GM23338 (cell line): ENCODE results near the gene ENTR1. TPM values are rescaled to one million over a fixed set of nuclear protein-coding genes. Genes with fewer than 3 reads are reported as not detected.

Source experiments
- ATAC-seq: fragments of 200-7000 bp; cut with Tn5 transposase; 3 replicates; pipeline ENCODE4 v1.9.1; 2020
- DNase-seq: peaks from one replicate; pipeline ENCODE4 v3.0.0-alpha.2; 2015; ENCODE audit warnings: low spot score
- H2AFZ ChIP-seq: fragments of 200-600 bp; sonication (generic); 2 replicates; pipeline ENCODE4 v1.8.0; 2016; ENCODE audit warnings: antibody characterized with exemption, mild to moderate bottlenecking, moderate library complexity
- H3F3A ChIP-seq: fragments of 200-600 bp; sonication (generic); replicated peaks from 2 replicates; pipeline ENCODE4 v1.8.0; 2017; ENCODE audit warnings: antibody characterized with exemption, mixed run types, low read depth
- H3K27ac ChIP-seq: fragments of 200-600 bp; sonication (generic); 2 replicates; pipeline ENCODE4 v1.6.1; 2016; ENCODE audit warnings: low read depth
- H3K27me3 ChIP-seq: fragments of 200-600 bp; sonication (generic); 2 replicates; pipeline ENCODE4 v1.8.0; 2016; ENCODE audit warnings: mild to moderate bottlenecking, mixed run types, moderate library complexity; ENCODE audit not compliant: insufficient read depth
- H3K36me3 ChIP-seq: fragments of 200-600 bp; sonication (generic); 2 replicates; pipeline ENCODE4 v1.8.0; 2016; ENCODE audit warnings: mild to moderate bottlenecking; ENCODE audit not compliant: insufficient read depth
- H3K4me1 ChIP-seq: fragments of 200-600 bp; sonication (generic); 2 replicates; pipeline ENCODE4 v1.8.0; 2016; ENCODE audit warnings: mild to moderate bottlenecking, moderate library complexity; ENCODE audit not compliant: insufficient read depth
- H3K4me2 ChIP-seq: fragments of 200-600 bp; sonication (generic); 2 replicates; pipeline ENCODE4 v1.7.1; 2017; ENCODE audit warnings: mixed run types
- H3K4me3 ChIP-seq: fragments of 200-600 bp; sonication (generic); 2 replicates; pipeline ENCODE4 v1.6.1; 2016; ENCODE audit warnings: mixed run types
- H3K79me2 ChIP-seq: fragments of 200-600 bp; sonication (generic); replicated peaks from 2 replicates; pipeline ENCODE4 v1.8.0; 2017; ENCODE audit warnings: mild to moderate bottlenecking; ENCODE audit not compliant: insufficient read depth
- H3K9me2 ChIP-seq: fragments of 200-600 bp; sonication (generic); 2 replicates; pipeline ENCODE4 v1.8.0; 2017; ENCODE audit not compliant: insufficient read depth
- H4K20me1 ChIP-seq: fragments of 200-600 bp; sonication (generic); replicated peaks from 2 replicates; pipeline ENCODE4 v1.8.0; 2017; ENCODE audit warnings: mild to moderate bottlenecking; ENCODE audit not compliant: insufficient read depth
- H3K27ac Mint-ChIP-seq: 2 replicates; pipeline ENCODE4 v1.8.0; 2020; ENCODE audit warnings: inconsistent platforms, mild to moderate bottlenecking, moderate library complexity, mixed read lengths
- H3K27me3 Mint-ChIP-seq: 3 replicates; pipeline ENCODE4 v1.8.0; 2022; ENCODE audit warnings: low read depth, mild to moderate bottlenecking, moderate library complexity, mixed read lengths, inconsistent platforms; ENCODE audit not compliant: insufficient read depth, poor library complexity
- H3K36me3 Mint-ChIP-seq: 3 replicates; pipeline ENCODE4 v1.8.0; 2021; ENCODE audit warnings: low read depth, mild to moderate bottlenecking, inconsistent platforms, moderate library complexity, mixed read lengths
- H3K4me1 Mint-ChIP-seq: 3 replicates; pipeline ENCODE4 v1.8.0; 2020; ENCODE audit warnings: mild to moderate bottlenecking, inconsistent platforms, mixed read lengths
- H3K4me3 Mint-ChIP-seq: 3 replicates; pipeline ENCODE4 v1.8.0; 2021; ENCODE audit warnings: moderate library complexity, mild to moderate bottlenecking, inconsistent platforms, mixed read lengths
- H3K9me3 Mint-ChIP-seq: 3 replicates; pipeline ENCODE4 v1.8.0; 2020; ENCODE audit warnings: moderate library complexity, mild to moderate bottlenecking, inconsistent platforms, mixed read lengths
- EZH2phosphoT487 ChIP-seq: fragments of 200-600 bp; sonication (generic); IDR thresholded peaks from one replicate; pipeline ENCODE4 v1.8.1; 2018; ENCODE audit warnings: antibody characterized with exemption; ENCODE audit not compliant: unreplicated experiment
- JUNB ChIP-seq: IDR thresholded peaks from one replicate; pipeline ENCODE4 v1.6.1; 2016; ENCODE audit warnings: antibody characterized with exemption; ENCODE audit not compliant: unreplicated experiment
- NANOG ChIP-seq: IDR thresholded peaks from 2 replicates; pipeline ENCODE4 v1.6.1; 2016; ENCODE audit warnings: antibody characterized with exemption, borderline replicate concordance
- POLR2AphosphoS5 ChIP-seq: IDR thresholded peaks from 2 replicates; pipeline ENCODE4 v1.6.1; 2016; ENCODE audit warnings: antibody characterized with exemption, low read depth
- STAT1 ChIP-seq: IDR thresholded peaks from one replicate; pipeline ENCODE4 v1.6.1; 2016; ENCODE audit warnings: antibody characterized with exemption; ENCODE audit not compliant: unreplicated experiment
- ZNF114 ChIP-seq: fragments of 250-450 bp; sonication (Bioruptor Pico); IDR thresholded peaks from 2 replicates; pipeline ENCODE4 v1.5.0; 2020; ENCODE audit warnings: mild to moderate bottlenecking, moderate library complexity
- ZNF331 ChIP-seq: fragments of 250-450 bp; sonication (Bioruptor Pico); IDR thresholded peaks from 2 replicates; pipeline ENCODE4 v1.5.0; 2020; ENCODE audit warnings: low read depth, mild to moderate bottlenecking, moderate library complexity
- polyA plus RNA-seq: library from polyadenylated mRNA; unstranded; fragments of >200 nt; fragmentation: Nextera tagmentation; extraction: Ambion mirVana; gene quantifications from 2 replicates; pipeline ENCODE4 v1.2.1, GENCODE V29; 2016
- total RNA-seq: library from RNA; depleted of rRNA; stranded (reverse); fragments of >200 nt; shearing (Covaris generic); gene quantifications from 2 replicates; pipeline ENCODE4 v1.2.3, GENCODE V29; 2014
- TF ChIP-seq, protein P1 (sequence below): IDR thresholded peaks from one replicate; pipeline ENCODE4 v1.6.1; 2018; ENCODE audit warnings: antibody characterized with exemption; ENCODE audit not compliant: unreplicated experiment
- TF ChIP-seq, protein P2 (sequence below): fragments of 250-450 bp; sonication (Bioruptor Pico); IDR thresholded peaks from 2 replicates; pipeline ENCODE4 v1.5.0; 2020; ENCODE audit warnings: mild to moderate bottlenecking, moderate library complexity

The ENTR1 gene
- total and polyA plus RNA-seq, 2 experiments from 2014 or later, result 25.6 to 91.9 TPM

DNA sequence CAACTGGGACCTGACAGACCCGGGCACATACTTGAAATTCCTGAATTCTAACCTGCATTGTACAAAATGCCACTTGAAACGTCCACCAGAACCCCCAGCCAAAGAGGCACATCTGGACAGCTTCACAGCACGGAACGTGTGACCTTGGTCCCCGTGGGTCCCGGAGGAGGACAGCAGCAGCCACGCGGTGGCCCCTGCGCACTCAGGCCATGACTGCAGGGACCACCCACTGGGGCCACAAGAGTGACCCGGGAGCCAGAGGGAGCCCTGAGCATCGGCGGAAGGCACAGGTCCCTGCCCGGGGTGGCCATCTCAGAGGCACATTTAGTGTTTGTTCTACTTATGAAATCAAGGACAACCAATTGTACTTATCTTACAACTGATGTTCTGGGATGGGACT is 8.3 kb downstream of the ENTR1 start:
- H4K20me1 ChIP-seq, result no peaks in the 10 kb centered on the region; the same call in none of the 2 replicates
- ATAC-seq, result no peak

More for the DNA sequence above, 8.3 kb downstream of the ENTR1 start:
- Histone ChIP-seq H3K79me2 (peaks cover 29% of the 10 kb centered on the region), H3F3A (peaks cover 22% of the 10 kb centered on the region), H3K4me2 (no peak overlapping the region), H3K4me1 (peaks cover 3% of the 10 kb centered on the region; the same call in 1 of the 2 replicates), H3K36me3 (peaks cover 24% of the 10 kb centered on the region), H3K9me2 (no peaks in the 10 kb centered on the region), H3K27me3 (no peaks in the 10 kb centered on the region), H2AFZ (no peak overlapping the region), H3K4me3 (no peak overlapping the region), H3K27ac (peak overlapping the region; percentile 39; the same call in 1 of the 2 replicates)
- H3K27ac Mint-ChIP-seq, result no peak overlapping the region
- TF ChIP-seq POLR2AphosphoS5, result no peak
- TF ChIP-seq EZH2phosphoT487, result no peak
- TF ChIP-seq JUNB, result no peak
- no peak for TF ChIP-seq STAT1
- TF ChIP-seq, protein P1, sequence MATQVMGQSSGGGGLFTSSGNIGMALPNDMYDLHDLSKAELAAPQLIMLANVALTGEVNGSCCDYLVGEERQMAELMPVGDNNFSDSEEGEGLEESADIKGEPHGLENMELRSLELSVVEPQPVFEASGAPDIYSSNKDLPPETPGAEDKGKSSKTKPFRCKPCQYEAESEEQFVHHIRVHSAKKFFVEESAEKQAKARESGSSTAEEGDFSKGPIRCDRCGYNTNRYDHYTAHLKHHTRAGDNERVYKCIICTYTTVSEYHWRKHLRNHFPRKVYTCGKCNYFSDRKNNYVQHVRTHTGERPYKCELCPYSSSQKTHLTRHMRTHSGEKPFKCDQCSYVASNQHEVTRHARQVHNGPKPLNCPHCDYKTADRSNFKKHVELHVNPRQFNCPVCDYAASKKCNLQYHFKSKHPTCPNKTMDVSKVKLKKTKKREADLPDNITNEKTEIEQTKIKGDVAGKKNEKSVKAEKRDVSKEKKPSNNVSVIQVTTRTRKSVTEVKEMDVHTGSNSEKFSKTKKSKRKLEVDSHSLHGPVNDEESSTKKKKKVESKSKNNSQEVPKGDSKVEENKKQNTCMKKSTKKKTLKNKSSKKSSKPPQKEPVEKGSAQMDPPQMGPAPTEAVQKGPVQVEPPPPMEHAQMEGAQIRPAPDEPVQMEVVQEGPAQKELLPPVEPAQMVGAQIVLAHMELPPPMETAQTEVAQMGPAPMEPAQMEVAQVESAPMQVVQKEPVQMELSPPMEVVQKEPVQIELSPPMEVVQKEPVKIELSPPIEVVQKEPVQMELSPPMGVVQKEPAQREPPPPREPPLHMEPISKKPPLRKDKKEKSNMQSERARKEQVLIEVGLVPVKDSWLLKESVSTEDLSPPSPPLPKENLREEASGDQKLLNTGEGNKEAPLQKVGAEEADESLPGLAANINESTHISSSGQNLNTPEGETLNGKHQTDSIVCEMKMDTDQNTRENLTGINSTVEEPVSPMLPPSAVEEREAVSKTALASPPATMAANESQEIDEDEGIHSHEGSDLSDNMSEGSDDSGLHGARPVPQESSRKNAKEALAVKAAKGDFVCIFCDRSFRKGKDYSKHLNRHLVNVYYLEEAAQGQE, result no peak
- no peak for TF ChIP-seq NANOG
- no peak for TF ChIP-seq ZNF114
- TF ChIP-seq, protein P2, sequence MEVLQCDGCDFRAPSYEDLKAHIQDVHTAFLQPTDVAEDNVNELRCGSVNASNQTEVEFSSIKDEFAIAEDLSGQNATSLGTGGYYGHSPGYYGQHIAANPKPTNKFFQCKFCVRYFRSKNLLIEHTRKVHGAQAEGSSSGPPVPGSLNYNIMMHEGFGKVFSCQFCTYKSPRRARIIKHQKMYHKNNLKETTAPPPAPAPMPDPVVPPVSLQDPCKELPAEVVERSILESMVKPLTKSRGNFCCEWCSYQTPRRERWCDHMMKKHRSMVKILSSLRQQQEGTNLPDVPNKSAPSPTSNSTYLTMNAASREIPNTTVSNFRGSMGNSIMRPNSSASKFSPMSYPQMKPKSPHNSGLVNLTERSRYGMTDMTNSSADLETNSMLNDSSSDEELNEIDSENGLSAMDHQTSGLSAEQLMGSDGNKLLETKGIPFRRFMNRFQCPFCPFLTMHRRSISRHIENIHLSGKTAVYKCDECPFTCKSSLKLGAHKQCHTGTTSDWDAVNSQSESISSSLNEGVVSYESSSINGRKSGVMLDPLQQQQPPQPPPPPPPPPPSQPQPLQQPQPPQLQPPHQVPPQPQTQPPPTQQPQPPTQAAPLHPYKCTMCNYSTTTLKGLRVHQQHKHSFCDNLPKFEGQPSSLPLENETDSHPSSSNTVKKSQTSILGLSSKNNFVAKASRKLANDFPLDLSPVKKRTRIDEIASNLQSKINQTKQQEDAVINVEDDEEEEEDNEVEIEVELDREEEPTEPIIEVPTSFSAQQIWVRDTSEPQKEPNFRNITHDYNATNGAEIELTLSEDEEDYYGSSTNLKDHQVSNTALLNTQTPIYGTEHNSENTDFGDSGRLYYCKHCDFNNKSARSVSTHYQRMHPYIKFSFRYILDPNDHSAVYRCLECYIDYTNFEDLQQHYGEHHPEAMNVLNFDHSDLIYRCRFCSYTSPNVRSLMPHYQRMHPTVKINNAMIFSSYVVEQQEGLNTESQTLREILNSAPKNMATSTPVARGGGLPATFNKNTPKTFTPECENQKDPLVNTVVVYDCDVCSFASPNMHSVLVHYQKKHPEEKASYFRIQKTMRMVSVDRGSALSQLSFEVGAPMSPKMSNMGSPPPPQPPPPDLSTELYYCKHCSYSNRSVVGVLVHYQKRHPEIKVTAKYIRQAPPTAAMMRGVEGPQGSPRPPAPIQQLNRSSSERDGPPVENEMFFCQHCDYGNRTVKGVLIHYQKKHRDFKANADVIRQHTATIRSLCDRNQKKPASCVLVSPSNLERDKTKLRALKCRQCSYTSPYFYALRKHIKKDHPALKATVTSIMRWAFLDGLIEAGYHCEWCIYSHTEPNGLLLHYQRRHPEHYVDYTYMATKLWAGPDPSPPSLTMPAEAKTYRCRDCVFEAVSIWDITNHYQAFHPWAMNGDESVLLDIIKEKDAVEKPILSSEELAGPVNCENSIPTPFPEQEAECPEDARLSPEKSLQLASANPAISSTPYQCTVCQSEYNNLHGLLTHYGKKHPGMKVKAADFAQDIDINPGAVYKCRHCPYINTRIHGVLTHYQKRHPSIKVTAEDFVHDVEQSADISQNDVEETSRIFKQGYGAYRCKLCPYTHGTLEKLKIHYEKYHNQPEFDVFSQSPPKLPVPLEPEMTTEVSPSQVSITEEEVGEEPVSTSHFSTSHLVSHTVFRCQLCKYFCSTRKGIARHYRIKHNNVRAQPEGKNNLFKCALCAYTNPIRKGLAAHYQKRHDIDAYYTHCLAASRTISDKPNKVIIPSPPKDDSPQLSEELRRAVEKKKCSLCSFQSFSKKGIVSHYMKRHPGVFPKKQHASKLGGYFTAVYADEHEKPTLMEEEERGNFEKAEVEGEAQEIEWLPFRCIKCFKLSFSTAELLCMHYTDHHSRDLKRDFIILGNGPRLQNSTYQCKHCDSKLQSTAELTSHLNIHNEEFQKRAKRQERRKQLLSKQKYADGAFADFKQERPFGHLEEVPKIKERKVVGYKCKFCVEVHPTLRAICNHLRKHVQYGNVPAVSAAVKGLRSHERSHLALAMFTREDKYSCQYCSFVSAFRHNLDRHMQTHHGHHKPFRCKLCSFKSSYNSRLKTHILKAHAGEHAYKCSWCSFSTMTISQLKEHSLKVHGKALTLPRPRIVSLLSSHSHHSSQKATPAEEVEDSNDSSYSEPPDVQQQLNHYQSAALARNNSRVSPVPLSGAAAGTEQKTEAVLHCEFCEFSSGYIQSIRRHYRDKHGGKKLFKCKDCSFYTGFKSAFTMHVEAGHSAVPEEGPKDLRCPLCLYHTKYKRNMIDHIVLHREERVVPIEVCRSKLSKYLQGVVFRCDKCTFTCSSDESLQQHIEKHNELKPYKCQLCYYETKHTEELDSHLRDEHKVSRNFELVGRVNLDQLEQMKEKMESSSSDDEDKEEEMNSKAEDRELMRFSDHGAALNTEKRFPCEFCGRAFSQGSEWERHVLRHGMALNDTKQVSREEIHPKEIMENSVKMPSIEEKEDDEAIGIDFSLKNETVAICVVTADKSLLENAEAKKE, result no peak
- TF ChIP-seq ZNF331 (CRISPR knock-in tag), result no peak
- H3K9me3 Mint-ChIP-seq, result no peaks in the 10 kb centered on the region; the same call in 2 of the 3 replicates
- H3K36me3 Mint-ChIP-seq, result peaks cover 60% of the 10 kb centered on the region
- DNase-seq, result no peak
- H3K27me3 Mint-ChIP-seq, result peaks cover 19% of the 10 kb centered on the region
- H3K4me3 Mint-ChIP-seq, result no peak overlapping the region
- H3K4me1 Mint-ChIP-seq, result peaks cover 9% of the 10 kb centered on the region
